SU-DHL-6 (cell line): ENCODE measurements around the gene RPS6KA4.

Experiments used
- CTCF ChIP-seq: fragments of 200-600 bp; sonication (generic); IDR thresholded peaks from one replicate; pipeline ENCODE4 v1.5.1; 2017; ENCODE audit warnings: antibody characterized with exemption, mild to moderate bottlenecking, low read length, moderate library complexity; ENCODE audit not compliant: insufficient read depth, poor library complexity, severe bottlenecking
- EZH2phosphoT487 ChIP-seq: fragments of 200-600 bp; sonication (generic), shearing (Covaris generic); conservative IDR thresholded peaks from 2 replicates; pipeline ENCODE4 v1.6.1; 2018; ENCODE audit warnings: mild to moderate bottlenecking, antibody characterized with exemption, low read length, moderate library complexity, mixed read lengths

GRCh38 chr11:64395545-64396078, 36.6 kb downstream of the RPS6KA4 start:
- no peak for TF ChIP-seq CTCF
- TF ChIP-seq EZH2phosphoT487, result no peak
